Natural killer cell treated with Interleukin-12 subunit alpha and Interleukin-12 subunit beta and Interleukin-15 and Interleukin-18, amount 100 ng/mL, for 72 hours (primary cell): Measurements from ENCODE around the gene TRAM2. TPM values are rescaled to one million over a fixed set of nuclear protein-coding genes. Genes with fewer than 3 reads are reported as not detected.

ENCODE experiments used
- ATAC-seq, 2 donors: fragments of 150-1000 bp; cut with Tn5 transposase in 1 of 2; sonication (Bioruptor Pico), chemical (Tn5 transposase) in 1 of 2; 2 replicates each; pipeline ENCODE4 v1.10.0; 2021
- DNase-seq: peaks from one replicate; pipeline ENCODE4 v3.0.0; 2022; ENCODE audit warnings: low spot score
- H3K27ac Mint-ChIP-seq, 2 donors: 1 replicate in 1 of 2; 2 replicates in 1 of 2; pipeline ENCODE4 v1.8.0; 2022; ENCODE audit warnings: mixed read lengths in 2 of 2, mild to moderate bottlenecking in 1 of 2, moderate library complexity in 1 of 2
- H3K27me3 Mint-ChIP-seq, 2 donors: 1 replicate in 1 of 2; 2 replicates in 1 of 2; pipeline ENCODE4 v1.8.0; 2022; ENCODE audit warnings: mixed read lengths in 2 of 2
- H3K36me3 Mint-ChIP-seq: one replicate; pipeline ENCODE4 v1.8.0; 2022; ENCODE audit warnings: mixed read lengths
- H3K4me1 Mint-ChIP-seq, 2 donors: 1 replicate in 1 of 2; 2 replicates in 1 of 2; pipeline ENCODE4 v1.8.0; 2022; ENCODE audit warnings: low read depth in 2 of 2, mixed read lengths in 2 of 2, mild to moderate bottlenecking in 1 of 2
- H3K4me3 Mint-ChIP-seq: one replicate; pipeline ENCODE4 v1.8.0; 2022; ENCODE audit warnings: mixed read lengths
- H3K9me3 Mint-ChIP-seq: 2 replicates; pipeline ENCODE4 v1.8.0; 2022; ENCODE audit warnings: mixed read lengths
- total RNA-seq, 2 donors: library from RNA; stranded (reverse); gene quantifications; one replicate each; pipeline ENCODE4 v1.2.3, GENCODE V29; 2022

The TRAM2 gene
- total RNA-seq, 2 donors from 2014 or later = 2.5 to 9.0 TPM

DNA sequence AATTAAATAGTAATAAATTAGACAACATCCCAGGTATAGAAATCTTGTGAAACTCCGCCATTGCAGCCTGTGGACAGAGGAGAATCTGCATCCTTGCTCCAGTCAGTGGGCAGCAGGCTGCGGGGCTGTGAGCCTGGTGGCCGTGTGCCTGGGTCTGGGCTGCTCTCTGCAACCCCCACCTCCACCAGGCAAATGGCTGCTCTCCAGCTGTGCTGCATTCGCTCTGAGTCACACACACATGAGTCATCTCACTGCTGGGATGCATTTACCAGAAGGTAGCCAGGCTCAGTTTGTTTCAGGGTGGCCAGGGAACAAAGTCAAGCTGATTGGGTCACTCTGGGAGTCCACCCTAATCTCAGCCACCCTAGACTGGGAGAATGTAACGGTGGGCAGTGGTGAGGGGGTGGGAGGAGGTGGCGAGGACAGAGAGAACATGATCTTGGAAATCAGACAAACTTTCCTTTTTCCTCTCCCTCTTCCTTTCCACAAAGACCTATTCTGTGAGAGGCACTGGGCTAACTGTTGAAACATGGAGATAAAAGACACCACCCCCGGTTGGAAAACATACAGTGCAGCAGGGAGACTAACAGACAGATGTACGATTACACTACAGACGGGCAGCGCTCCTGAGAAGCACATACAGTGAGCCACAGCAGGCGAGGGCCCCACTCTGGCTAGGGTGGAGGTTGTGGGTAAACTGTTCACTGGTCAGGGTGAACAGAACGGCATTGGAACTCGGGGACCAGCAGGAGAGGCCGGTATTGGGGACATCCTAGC, 59.2 kb downstream of the TRAM2 start:
- Mint-ChIP-seq H3K27ac (peak overlapping the region; percentile 30 to 52), H3K4me1 (peaks cover 40 to 49% of the 10 kb centered on the region in 2 donors), H3K4me3 (peak overlapping the region; percentile 19), H3K9me3 (no peaks in the 10 kb centered on the region), H3K27me3 (no peaks in the 10 kb centered on the region), H3K36me3 (peaks cover 18% of the 10 kb centered on the region)
- ATAC-seq (peak; percentile 74 to 82), DNase-seq (no peak)

DNA sequence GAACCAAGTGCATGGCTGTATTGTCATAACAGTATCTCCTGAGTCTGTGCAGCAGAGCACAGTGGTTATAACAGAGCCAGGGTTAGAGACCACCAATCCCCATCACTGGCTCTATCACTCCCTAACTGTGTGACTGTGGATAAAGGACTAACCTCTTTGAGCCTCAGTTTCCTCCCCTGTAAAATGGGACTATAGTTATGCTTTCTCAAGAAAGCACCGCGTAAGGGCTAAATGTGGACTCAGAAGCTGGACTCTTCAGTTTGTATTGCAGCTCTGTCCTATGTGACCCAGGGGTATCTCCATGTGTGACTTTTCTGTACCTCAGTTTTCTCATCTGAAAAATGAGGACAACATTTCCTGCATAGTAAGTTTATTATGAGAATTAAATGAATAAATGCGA, 59.9 kb downstream of the TRAM2 start:
- no peaks in the 10 kb centered on the region for H3K27me3 Mint-ChIP-seq
- H3K36me3 Mint-ChIP-seq = peaks cover 18% of the 10 kb centered on the region
- H3K27ac Mint-ChIP-seq = no peak overlapping the region
- no peak overlapping the region for H3K4me3 Mint-ChIP-seq
- DNase-seq (no peak), ATAC-seq (no peak)
- peaks cover 40 to 46% of the 10 kb centered on the region in 2 donors for H3K4me1 Mint-ChIP-seq
- H3K9me3 Mint-ChIP-seq = no peaks in the 10 kb centered on the region

DNA sequence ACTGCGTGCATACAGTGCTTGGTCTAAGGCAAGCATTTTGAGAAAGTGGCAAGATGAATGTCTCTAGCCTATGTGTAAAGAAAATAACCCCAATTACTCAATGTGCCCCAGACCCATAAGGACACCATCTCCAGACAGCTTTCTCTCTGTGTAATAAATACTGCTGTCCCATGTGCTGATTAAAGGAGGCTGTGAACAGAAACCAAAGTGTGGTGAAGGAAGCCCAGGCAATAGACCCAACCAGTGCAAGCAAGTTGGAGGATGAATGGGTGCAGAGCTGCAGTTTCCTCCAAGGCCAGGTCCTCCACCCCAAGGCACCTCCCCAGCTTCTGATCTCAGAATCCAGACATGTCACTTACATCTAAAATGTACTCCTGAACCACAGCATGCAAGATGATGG, 60.6 kb downstream of the TRAM2 start:
- peak overlapping the region in 1 of 2 donors; percentile 60 for H3K27ac Mint-ChIP-seq
- H3K4me1 Mint-ChIP-seq = peaks cover 40 to 46% of the 10 kb centered on the region in 2 donors
- peak overlapping the region; percentile 58 for H3K4me3 Mint-ChIP-seq
- no peaks in the 10 kb centered on the region for H3K27me3 Mint-ChIP-seq
- H3K9me3 Mint-ChIP-seq = no peaks in the 10 kb centered on the region
- ATAC-seq (peak; percentile 56 to 72), DNase-seq (no peak)
- peaks cover 18% of the 10 kb centered on the region for H3K36me3 Mint-ChIP-seq

DNA sequence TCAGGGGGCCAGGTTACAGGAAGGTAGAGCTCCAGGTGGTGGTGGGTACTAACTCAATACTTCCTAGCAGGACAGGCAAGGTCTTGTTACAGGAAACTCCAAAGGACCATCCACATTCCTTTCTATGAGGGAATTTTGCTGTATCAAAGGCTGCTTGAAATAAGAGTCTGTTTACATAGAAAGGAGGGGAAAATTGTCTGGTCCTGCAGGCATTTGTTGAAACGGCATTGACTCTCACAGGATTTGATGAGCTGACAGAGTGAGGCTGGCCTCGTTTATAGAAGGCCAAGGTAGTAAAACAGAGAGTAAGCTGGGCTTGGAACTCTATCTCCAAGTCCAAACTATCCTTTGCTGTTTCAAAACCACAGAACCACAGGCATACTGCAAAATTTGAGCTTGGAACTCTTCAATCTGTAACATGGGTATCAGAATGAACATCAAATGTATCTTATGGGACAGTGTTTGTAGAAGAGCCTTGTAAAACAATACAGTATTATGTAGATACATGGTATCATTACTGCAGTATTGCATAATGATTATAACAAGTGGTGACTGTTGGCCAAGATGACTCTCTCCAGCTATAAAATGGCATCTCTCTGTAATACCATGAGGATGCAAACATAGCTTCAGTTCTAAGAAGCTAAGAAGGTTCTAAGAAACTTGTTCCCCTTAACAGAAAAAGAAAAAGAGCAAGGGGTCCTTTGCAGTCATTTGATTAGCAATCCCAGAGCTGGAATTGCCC, 61.5 kb downstream of the TRAM2 start:
- no peaks in the 10 kb centered on the region for H3K9me3 Mint-ChIP-seq
- peak overlapping the region; percentile 54 to 60 for H3K27ac Mint-ChIP-seq
- peaks cover 40 to 46% of the 10 kb centered on the region in 2 donors for H3K4me1 Mint-ChIP-seq
- H3K4me3 Mint-ChIP-seq = peak overlapping the region; percentile 58
- peak; percentile 69 to 75 for ATAC-seq
- no peaks in the 10 kb centered on the region for H3K27me3 Mint-ChIP-seq
- H3K36me3 Mint-ChIP-seq = peaks cover 18% of the 10 kb centered on the region
- DNase-seq = no peak

DNA sequence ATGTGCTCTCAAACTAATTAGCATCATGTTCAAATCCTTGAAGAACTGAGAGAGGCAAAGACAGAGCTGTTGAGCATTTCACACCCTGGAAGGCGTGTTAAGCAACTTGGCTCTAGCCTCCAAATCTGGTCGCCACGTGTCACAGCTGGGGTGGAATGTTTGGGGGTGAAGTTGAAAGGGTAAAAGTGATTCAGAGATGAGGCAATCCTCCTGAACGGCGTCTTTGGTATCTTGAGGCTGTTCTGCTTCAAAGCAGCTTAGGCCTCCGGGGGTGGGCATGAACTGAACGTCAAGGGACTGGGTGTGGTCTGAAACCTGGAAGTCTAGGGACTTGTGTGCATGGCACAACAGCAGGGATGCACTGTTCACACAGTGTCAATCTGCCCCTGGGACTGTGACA, 62.3 kb downstream of the TRAM2 start:
- Mint-ChIP-seq H3K4me1 (peaks cover 33 to 39% of the 10 kb centered on the region in 2 donors), H3K36me3 (peaks cover 15% of the 10 kb centered on the region), H3K27ac (peak overlapping the region; percentile 54 to 60), H3K27me3 (no peaks in the 10 kb centered on the region), H3K4me3 (peak overlapping the region; percentile 58), H3K9me3 (no peaks in the 10 kb centered on the region)
- ATAC-seq (peak; percentile 34 to 68), DNase-seq (peak; percentile 70)

DNA sequence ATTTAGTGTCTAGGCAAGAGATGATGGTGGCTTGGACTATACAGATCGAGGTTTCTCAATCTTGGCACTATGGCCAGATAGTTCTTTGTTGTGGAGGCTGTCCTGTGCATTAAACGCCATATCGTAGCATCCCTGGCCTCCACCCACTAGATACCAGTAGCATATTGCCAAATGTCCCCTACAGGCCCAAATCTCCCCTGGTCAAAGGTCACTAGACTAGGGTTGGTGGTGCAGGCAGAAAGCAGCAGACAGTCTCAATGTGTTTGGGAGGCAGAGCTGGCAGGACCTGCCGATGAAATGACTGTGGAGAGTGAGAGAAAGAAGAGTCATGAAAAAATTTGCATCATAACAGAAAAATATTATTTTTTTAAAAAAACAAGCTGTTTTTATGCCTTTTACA, 63.0 kb downstream of the TRAM2 start:
- H3K27me3 Mint-ChIP-seq = no peaks in the 10 kb centered on the region
- H3K36me3 Mint-ChIP-seq = peaks cover 9% of the 10 kb centered on the region
- H3K9me3 Mint-ChIP-seq = no peaks in the 10 kb centered on the region
- no peak for ATAC-seq
- H3K4me1 Mint-ChIP-seq = peaks cover 29 to 33% of the 10 kb centered on the region in 2 donors
- DNase-seq = no peak
- H3K4me3 Mint-ChIP-seq = no peak overlapping the region
- peak overlapping the region in 1 of 2 donors; percentile 68 for H3K27ac Mint-ChIP-seq

DNA sequence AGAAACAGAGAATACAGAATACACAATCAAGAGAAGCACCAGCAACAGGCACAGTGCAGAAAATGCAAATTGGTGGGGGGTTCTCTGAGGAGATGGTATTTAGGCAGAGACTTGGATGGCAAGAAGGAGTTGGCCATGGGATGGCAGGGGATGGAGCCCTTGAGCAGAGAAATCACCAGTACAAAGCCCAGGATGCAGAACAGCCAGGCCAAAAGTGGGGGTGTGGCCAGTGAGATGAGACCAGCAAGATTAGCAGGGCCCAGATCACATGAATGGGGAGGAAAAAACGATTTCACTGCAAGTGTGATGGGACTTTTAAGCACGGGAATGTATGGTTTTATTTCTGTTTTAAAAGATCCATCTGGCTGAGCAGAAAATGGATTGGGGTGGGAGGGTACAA, 63.4 kb downstream of the TRAM2 start:
- Mint-ChIP-seq H3K4me1 (peaks cover 28 to 33% of the 10 kb centered on the region in 2 donors), H3K4me3 (no peak overlapping the region), H3K27ac (peak overlapping the region in 1 of 2 donors; percentile 68), H3K36me3 (peaks cover 8% of the 10 kb centered on the region), H3K27me3 (no peaks in the 10 kb centered on the region), H3K9me3 (no peaks in the 10 kb centered on the region)
- ATAC-seq = no peak
- DNase-seq = no peak

DNA sequence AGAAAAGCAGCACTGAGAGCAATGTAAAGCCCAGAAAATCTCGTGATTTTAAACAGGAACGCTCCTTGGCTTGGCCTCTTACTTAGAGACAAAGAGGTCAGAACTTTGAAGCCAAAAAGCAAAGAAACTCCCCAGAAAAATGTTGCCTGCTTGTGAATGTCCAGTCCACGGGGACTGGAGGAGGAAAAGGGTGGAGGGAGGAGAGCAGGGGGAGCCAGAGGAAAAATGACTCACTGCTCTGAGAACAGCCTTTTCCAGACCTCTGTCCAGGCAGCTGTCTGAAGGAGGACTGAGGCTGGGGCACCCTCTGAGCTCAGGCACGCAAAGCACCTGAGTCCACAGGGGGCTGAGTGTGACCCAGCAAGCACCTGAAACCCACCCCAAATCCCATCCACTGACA, 64.7 kb downstream of the TRAM2 start:
- Mint-ChIP-seq H3K4me1 (peaks cover 20 to 25% of the 10 kb centered on the region in 2 donors), H3K36me3 (peaks cover 8% of the 10 kb centered on the region), H3K27ac (no peak overlapping the region), H3K4me3 (no peak overlapping the region), H3K9me3 (no peaks in the 10 kb centered on the region), H3K27me3 (no peaks in the 10 kb centered on the region)
- DNase-seq (no peak), ATAC-seq (no peak)

DNA sequence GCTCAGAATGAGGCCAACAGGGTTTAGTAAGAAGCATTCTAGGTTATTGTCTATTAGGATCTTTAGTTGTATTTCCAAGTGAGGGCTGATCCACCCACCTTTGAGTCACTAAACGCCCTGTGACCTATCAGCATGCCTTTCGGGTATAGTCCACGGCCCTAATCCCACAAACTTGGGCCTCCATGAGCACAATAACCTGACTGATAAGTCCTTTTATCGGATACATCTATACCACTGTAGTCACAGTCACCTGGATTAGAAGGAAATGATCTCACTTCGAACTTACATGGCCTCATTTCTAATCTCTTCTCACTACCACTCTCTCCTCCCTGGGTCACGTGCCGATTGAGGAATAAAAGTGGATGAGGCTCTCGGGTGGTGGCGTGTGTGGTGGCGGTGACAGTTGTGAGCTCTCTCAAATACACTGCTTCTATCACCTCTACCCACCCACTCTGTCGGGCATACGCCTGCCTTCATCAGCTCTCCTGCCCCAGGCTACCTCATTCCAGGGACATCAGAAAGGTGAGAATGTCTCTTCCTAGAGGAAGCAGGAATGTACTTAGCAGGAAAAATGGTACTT, 65.2 kb downstream of the TRAM2 start:
- H3K4me3 Mint-ChIP-seq = no peak overlapping the region
- H3K36me3 Mint-ChIP-seq = peaks cover 8% of the 10 kb centered on the region
- DNase-seq (no peak), ATAC-seq (no peak)
- H3K4me1 Mint-ChIP-seq = peaks cover 20 to 24% of the 10 kb centered on the region in 2 donors
- H3K27ac Mint-ChIP-seq = no peak overlapping the region
- no peaks in the 10 kb centered on the region for H3K9me3 Mint-ChIP-seq
- H3K27me3 Mint-ChIP-seq = no peaks in the 10 kb centered on the region

DNA sequence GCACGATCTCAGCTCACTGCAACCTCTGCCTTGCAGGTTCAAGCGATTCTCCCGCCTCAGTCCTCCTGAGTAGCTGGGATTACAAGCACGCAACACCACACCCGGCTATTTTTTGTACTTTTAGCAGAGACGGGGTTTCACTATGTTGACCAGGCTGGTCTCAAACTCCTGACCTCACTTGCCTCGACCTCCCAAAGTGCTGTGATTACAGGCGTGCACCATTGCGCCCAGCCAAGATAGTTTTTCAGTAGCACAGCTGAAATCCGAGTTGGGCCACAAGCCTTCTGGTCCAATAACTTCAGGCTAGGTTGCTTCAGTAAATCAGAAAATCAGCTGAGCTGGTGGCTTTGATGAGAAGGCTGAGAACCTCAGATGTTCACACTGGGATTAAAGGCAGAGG, 65.7 kb downstream of the TRAM2 start:
- DNase-seq (no peak), ATAC-seq (no peak)
- no peak overlapping the region for H3K27ac Mint-ChIP-seq
- no peaks in the 10 kb centered on the region for H3K27me3 Mint-ChIP-seq
- H3K4me3 Mint-ChIP-seq = no peak overlapping the region
- no peaks in the 10 kb centered on the region for H3K9me3 Mint-ChIP-seq
- H3K4me1 Mint-ChIP-seq = peaks cover 17 to 19% of the 10 kb centered on the region in 2 donors
- H3K36me3 Mint-ChIP-seq = peaks cover 8% of the 10 kb centered on the region

DNA sequence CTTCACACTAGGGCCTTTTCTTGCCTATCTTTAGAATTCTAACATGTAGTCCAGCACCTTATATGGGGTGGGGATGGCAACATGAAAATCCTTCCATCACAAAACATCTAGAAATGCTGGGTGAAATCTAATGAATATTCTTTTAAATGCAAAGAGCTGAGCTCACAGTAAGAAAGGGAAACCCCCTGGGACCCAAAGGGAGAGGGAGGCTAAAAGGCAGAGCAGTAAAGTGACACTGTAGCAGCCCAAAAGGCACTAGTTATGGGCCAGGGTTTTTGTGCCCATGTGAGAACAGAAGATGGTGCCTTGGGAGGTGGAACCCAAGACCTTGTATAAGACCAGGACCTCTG, 66.7 kb downstream of the TRAM2 start:
- Mint-ChIP-seq H3K27ac (no peak overlapping the region), H3K9me3 (no peaks in the 10 kb centered on the region), H3K4me1 (peaks cover 9 to 10% of the 10 kb centered on the region in 2 donors), H3K4me3 (no peak overlapping the region), H3K36me3 (peaks cover 8% of the 10 kb centered on the region), H3K27me3 (no peaks in the 10 kb centered on the region)
- DNase-seq = no peak
- ATAC-seq = no peak

DNA sequence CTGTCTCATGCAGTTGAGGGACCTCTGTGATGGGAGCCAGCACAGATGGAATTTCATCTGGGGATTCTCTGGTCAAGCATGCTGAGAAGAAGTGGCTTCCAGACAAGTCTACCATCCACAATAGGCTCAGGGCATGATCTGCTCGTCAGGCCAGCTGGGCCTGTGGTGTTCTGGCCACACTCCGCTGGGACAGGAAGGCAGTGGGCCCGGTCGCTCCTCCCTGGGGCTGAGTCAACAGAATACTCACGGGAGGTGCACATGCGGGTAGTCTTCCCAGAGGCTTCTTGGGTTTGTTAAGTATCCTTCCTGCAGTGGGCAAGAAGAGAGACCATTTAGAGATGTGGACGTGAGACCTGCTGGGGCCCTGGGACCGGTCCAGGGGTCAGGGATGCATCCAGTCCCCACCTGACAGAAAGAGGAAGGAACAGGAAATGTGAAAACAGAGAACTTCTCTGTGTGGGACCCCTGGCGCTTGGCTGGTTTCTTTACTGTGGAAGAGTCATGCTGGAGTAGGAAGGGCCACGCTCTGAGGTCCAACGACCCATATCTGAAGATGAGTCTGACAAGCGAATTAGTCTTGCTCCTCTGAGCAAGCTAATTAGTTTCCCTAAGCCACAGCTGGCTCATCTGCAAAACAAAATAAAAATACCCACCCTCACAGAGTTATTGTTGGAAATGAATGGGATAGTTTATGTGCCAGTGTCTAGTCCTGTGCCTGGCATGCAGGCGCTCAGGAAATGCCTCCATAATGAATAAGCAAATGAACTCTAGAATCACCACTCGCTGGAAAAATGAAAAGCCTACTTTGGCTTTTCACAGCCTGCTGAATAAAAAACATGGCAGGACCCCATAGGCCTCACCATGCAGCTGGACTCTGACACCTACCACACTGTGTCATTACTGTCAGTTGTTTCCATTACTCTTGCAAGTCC, 67.3 kb downstream of the TRAM2 start:
- Mint-ChIP-seq H3K9me3 (no peaks in the 10 kb centered on the region), H3K27me3 (no peaks in the 10 kb centered on the region), H3K4me3 (no peak overlapping the region), H3K36me3 (peaks cover 3% of the 10 kb centered on the region), H3K27ac (no peak overlapping the region), H3K4me1 (peaks cover 3% of the 10 kb centered on the region in 2 donors)
- DNase-seq (no peak), ATAC-seq (no peak)

DNA sequence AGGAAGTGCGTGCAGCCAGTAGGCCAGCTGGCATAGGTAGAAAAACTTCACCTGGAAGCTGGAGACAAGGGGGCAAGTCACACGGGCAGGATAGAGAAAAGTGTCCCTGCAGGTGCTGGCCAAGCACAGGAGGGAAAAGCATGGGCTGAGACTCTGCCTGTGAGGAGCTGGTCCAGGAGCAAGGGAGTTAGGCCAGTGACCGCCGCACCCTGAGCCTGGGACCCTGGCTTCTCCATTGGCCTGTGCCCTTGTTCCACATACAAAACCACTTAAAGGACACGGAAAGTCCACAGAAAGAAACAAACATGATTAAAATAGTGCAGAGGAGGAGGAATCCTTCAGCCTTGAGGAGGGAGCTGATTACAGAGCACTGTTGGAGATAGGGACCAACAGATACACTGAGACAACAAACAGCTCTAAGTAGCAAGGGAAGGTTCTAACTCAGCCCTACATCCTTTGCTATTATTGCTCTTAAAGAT, 68.6 kb downstream of the TRAM2 start:
- H3K27ac Mint-ChIP-seq = no peak overlapping the region
- ATAC-seq (no peak), DNase-seq (no peak)
- no peaks in the 10 kb centered on the region for H3K9me3 Mint-ChIP-seq
- H3K36me3 Mint-ChIP-seq = no peaks in the 10 kb centered on the region
- no peaks in the 10 kb centered on the region for H3K27me3 Mint-ChIP-seq
- H3K4me1 Mint-ChIP-seq = peaks cover 0 to 4% of the 10 kb centered on the region in 2 donors
- no peak overlapping the region for H3K4me3 Mint-ChIP-seq
